Left lung (tissue), 10 donors: Measurements from ENCODE around the gene KIF19. TPM values are rescaled to one million over a fixed set of nuclear protein-coding genes. Genes with fewer than 3 reads are reported as not detected.

Experiments
- ATAC-seq: fragments of 200-7000 bp; cut with Tn5 transposase; one replicate; pipeline ENCODE4 v1.9.1; 2020; ENCODE audit warnings: moderate library complexity
- DNase-seq, 4 donors: peaks; one replicate each; pipeline ENCODE4 v3.0.0-alpha.2; 2013 to 2020
- H3K27ac ChIP-seq, 2 donors: fragments of 200-600 bp; sonication (generic) in 1 of 2; one replicate each; pipeline versions ENCODE4 v1.5.0 to v1.8.0; 2020 to 2021
- H3K27me3 ChIP-seq, 2 donors: fragments of 200-600 bp; sonication (generic) in 1 of 2; one replicate each; pipeline versions ENCODE4 v1.5.0 to v1.8.0; 2020 to 2021
- H3K36me3 ChIP-seq, 2 donors: fragments of 200-600 bp; sonication (generic) in 1 of 2; one replicate each; pipeline versions ENCODE4 v1.5.0 to v1.8.0; 2020 to 2021
- H3K4me1 ChIP-seq, 2 donors: fragments of 200-600 bp; one replicate each; pipeline ENCODE4 v1.8.0; 2021
- H3K4me3 ChIP-seq, 2 donors: fragments of 200-600 bp; sonication (generic) in 1 of 2; one replicate each; pipeline versions ENCODE4 v1.5.0 to v1.8.0; 2020 to 2021; ENCODE audit warnings: mild to moderate bottlenecking in 1 of 2
- H3K9me3 ChIP-seq, 2 donors: fragments of 200-600 bp; sonication (generic) in 1 of 2; one replicate each; pipeline versions ENCODE4 v1.5.0 to v1.8.0; 2020 to 2021
- intact Hi-C, 2 donors: fragments of 100-400 bp; cut with DNase I; formaldehyde crosslinking; loops; one replicate each; pipeline versions ENCODE4 v1.11.2 to v1.14.2; 2022
- polyA plus RNA-seq, 6 donors: library from polyadenylated mRNA; unstranded; fragments of 120-200 nt; gene quantifications; one replicate each; pipeline ENCODE4 v1.2.1, GENCODE V29; 2013; ENCODE audit not compliant: insufficient read length in 6 of 6
- total RNA-seq, 2 donors: library from RNA; stranded (reverse); fragmentation: NEBNext Ultra II Directional; extraction: Animal tissue kit (Norgen Biotek cat#: 25700); gene quantifications; one replicate each; pipeline ENCODE4 v1.2.1, GENCODE V29; 2021
- TF ChIP-seq, protein P1 (sequence below), 2 donors: fragments of 200-600 bp; sonication (generic) in 1 of 2; IDR thresholded peaks; one replicate each; pipeline versions ENCODE4 v1.5.0 to v1.8.0; 2021; ENCODE audit warnings: antibody characterized with exemption in 2 of 2
- donor health status: DM: no; HTN: yes; CAD: no.
- donor health status: DM: no; HTN: no; CAD: no.

The KIF19 gene
- total and polyA plus RNA-seq, 8 donors = 0.61 to 2.6 (median 1.5) TPM; not detected in 1

DNA sequence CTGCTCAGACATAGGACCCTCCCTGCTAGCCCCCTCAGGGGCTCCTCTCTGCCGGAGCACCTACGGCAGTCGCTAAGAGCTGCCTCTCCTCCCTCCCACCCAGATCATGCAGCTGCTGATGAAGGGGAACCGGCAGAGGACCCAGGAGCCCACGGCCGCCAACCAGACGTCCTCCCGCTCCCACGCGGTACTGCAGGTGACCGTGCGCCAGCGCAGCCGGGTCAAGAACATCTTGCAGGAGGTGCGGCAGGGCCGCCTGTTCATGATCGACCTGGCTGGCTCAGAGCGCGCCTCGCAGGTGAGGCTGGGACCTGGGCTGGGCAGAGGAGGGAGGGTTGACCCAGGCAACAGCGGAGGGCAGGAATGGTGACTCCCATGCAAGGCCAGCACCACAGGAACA, 18.6 kb downstream of the KIF19 start:
- peaks cover 0 to 74% of the 10 kb centered on the region in 2 donors for H3K27me3 ChIP-seq

DNA sequence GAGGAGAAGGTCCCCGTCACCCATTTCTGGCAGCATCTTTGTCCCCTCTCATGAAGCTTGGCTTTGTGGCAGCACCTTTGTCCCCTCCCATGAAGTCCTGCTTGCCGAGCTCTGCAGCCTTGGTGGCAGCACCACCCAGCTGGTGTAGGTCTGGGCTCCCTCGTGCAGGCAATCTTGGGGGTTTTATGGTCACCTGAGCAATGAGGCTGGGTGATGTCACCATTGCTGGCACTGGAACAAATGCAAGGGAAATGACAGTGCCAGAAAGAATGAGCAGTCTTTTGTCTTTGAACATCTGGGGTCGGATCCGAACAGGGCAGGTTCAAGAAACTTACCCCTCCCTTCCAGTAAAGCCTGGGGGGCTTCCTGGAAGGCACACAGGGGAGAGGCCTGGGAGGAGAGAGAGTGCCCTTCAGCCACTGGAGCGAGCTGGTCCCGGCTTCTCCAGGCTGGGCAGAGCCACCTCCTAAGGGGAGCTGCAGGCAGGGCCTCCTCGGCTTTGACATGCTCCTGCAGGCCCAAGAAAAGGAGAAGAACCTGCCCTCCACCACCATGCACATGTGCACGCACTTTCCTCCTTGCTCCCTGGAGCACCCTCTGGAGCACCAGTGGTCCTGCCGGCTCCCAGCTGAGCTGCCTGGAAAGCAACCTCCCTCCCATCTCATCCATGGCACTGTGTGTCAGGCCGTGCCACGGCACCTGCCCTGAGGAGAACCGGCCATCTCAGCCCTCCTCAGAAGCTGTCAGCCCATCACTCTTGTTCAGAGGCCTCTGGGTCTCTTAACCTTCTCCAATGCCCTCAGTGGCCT, 19.6 kb downstream of the KIF19 start:
- Histone ChIP-seq H3K9me3 (no peaks in the 10 kb centered on the region), H3K4me1 (no peaks in the 10 kb centered on the region), H3K27me3 (peaks cover 0 to 77% of the 10 kb centered on the region in 2 donors), H3K36me3 (no peaks in the 10 kb centered on the region), H3K4me3 (no peak overlapping the region), H3K27ac (no peak overlapping the region)
- TF ChIP-seq, protein P1, sequence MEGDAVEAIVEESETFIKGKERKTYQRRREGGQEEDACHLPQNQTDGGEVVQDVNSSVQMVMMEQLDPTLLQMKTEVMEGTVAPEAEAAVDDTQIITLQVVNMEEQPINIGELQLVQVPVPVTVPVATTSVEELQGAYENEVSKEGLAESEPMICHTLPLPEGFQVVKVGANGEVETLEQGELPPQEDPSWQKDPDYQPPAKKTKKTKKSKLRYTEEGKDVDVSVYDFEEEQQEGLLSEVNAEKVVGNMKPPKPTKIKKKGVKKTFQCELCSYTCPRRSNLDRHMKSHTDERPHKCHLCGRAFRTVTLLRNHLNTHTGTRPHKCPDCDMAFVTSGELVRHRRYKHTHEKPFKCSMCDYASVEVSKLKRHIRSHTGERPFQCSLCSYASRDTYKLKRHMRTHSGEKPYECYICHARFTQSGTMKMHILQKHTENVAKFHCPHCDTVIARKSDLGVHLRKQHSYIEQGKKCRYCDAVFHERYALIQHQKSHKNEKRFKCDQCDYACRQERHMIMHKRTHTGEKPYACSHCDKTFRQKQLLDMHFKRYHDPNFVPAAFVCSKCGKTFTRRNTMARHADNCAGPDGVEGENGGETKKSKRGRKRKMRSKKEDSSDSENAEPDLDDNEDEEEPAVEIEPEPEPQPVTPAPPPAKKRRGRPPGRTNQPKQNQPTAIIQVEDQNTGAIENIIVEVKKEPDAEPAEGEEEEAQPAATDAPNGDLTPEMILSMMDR (IDR thresholded peaks at IDR 0.05) = no peak
- ATAC-seq (no peak), DNase-seq (no peak)
- intact Hi-C loops = no loop called here

More for the DNA sequence above, 18.6 kb downstream of the KIF19 start:
- TF ChIP-seq, protein P1 (IDR thresholded peaks at IDR 0.05) = no peak
- intact Hi-C loops = no loop called here
- H3K27ac ChIP-seq = no peak overlapping the region
- no peaks in the 10 kb centered on the region for H3K36me3 ChIP-seq
- ATAC-seq (no peak), DNase-seq (no peak)
- no peaks in the 10 kb centered on the region for H3K9me3 ChIP-seq
- no peaks in the 10 kb centered on the region for H3K4me1 ChIP-seq
- no peak overlapping the region for H3K4me3 ChIP-seq

DNA sequence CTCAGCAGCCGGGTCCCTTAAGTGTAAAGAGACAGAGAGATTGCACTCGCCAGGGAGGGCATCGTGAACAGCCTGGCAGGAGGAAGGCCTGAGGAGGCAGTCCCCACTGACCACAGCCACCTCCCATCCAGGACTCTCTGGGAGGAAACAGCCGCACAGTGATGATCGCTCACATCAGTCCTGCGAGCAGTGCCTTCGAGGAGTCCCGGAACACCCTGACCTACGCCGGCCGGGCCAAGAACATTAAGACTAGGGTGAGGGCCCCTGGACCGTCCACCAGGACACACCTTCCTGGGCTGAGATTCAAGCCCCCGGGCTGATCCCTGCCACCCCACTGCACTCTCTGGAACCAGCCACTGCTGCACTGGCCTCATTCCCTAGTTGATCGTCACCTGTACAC, 21.6 kb downstream of the KIF19 start:
- intact Hi-C loops = no loop called here

DNA sequence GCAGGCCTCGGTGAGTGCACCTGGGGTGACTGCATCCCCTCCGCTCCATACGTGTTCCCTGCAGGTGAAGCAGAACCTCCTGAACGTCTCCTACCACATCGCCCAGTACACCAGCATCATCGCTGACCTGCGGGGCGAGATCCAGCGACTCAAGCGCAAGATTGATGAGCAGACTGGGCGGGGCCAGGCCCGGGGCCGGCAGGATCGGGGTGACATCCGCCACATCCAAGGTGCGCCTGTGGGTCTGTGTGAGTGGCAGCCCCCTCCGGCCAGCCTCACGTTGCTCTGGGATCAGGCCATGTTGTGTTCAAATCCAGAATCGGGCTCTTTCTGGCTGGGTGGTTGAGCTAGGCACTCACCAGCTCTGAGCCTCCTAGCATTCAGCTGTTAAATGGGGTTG, 23.1 kb downstream of the KIF19 start:
- no peaks in the 10 kb centered on the region for H3K36me3 ChIP-seq
- no peak overlapping the region for H3K4me3 ChIP-seq
- intact Hi-C loops = no loop called here
- DNase-seq (no peak), ATAC-seq (no peak)
- TF ChIP-seq, protein P1 (IDR thresholded peaks at IDR 0.05) = no peak
- H3K27ac ChIP-seq = no peak overlapping the region
- no peaks in the 10 kb centered on the region for H3K9me3 ChIP-seq
- H3K27me3 ChIP-seq = peaks cover 24 to 77% of the 10 kb centered on the region in 2 donors
- H3K4me1 ChIP-seq = no peaks in the 10 kb centered on the region

More for the DNA sequence above, 21.6 kb downstream of the KIF19 start:
- TF ChIP-seq, protein P1 (IDR thresholded peaks at IDR 0.05) = no peak
- H3K4me1 ChIP-seq = no peaks in the 10 kb centered on the region
- H3K27ac ChIP-seq = no peak overlapping the region
- no peak for ATAC-seq
- no peaks in the 10 kb centered on the region for H3K36me3 ChIP-seq
- no peak for DNase-seq
- no peak overlapping the region for H3K4me3 ChIP-seq
- H3K9me3 ChIP-seq = no peaks in the 10 kb centered on the region
- H3K27me3 ChIP-seq = peaks cover 16 to 77% of the 10 kb centered on the region in 2 donors

DNA sequence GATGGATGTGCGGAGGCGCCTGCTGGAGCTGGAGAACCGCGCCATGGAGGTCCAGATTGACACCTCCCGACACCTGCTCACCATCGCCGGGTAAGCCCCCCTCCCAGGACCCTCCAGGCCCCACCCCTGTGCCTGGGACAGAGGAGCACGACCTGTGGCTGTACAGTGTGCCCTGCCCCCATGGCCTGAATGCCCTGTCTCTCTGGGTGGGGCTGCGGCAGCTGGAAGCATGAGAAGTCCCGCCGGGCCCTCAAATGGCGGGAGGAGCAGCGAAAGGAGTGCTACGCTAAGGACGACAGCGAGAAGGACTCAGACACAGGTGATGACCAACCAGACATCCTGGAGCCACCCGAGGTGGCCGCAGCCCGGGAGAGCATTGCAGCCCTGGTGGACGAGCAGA, 24.5 kb downstream of the KIF19 start:
- no peaks in the 10 kb centered on the region for H3K9me3 ChIP-seq
- TF ChIP-seq, protein P1 (IDR thresholded peaks at IDR 0.05) = no peak
- no peak for DNase-seq
- H3K4me1 ChIP-seq = no peaks in the 10 kb centered on the region
- peaks cover 32 to 81% of the 10 kb centered on the region in 2 donors for H3K27me3 ChIP-seq
- intact Hi-C loops = loop anchor here in 1 of 2 donors (10.0 kb wide), 2 partner anchors 46 to 146 kb away; partner anchors contain the start of gene RPL38
- no peak overlapping the region for H3K4me3 ChIP-seq
- H3K27ac ChIP-seq = no peak overlapping the region
- H3K36me3 ChIP-seq = no peaks in the 10 kb centered on the region
- ATAC-seq = no peak
